ENCODE results near the gene SENP5.
"Not testable (repeated sequence)": the region's sequence is repeated elsewhere in the genome, so short reads cannot be mapped to it uniquely, and the experiment has no call there.

The SENP5 gene

GRCh38 chr3:196942915-196943277 lies 75.2 kb downstream of the SENP5 start:
- Histone ChIP-seq H3K27me3 (ENCODE audit: control insufficient read depth, insufficient read depth, low read length) (no peaks in the 10 kb centered on the region), H3K9me3 (ENCODE audit: control insufficient read depth, insufficient read depth, low read depth, low read length) (no peaks in the 10 kb centered on the region), H3K27ac (ENCODE audit: low read depth, low read length) (peak overlapping the region; percentile 78; the same call in 1 of the 2 replicates), H3K4me3 (ENCODE audit: low read depth, low read length) (peak overlapping the region; percentile 80), H3K9ac (ENCODE audit: low read length) (peak overlapping the region; percentile 95), H3K36me3 (ENCODE audit: control insufficient read depth, insufficient read depth, low read length) (peaks cover 25% of the 10 kb centered on the region), H3K4me1 (ENCODE audit: control insufficient read depth, insufficient read depth, low read length) (peaks cover 11% of the 10 kb centered on the region)

- Histone ChIP-seq H3K4me3 (ENCODE audit: low read depth, low read length) (peak overlapping the region; percentile 80), H3K4me1 (ENCODE audit: control insufficient read depth, insufficient read depth, low read length) (peaks cover 11% of the 10 kb centered on the region), H3K36me3 (ENCODE audit: control insufficient read depth, insufficient read depth, low read length) (peaks cover 12% of the 10 kb centered on the region), H3K9ac (ENCODE audit: low read length) (peak overlapping the region; percentile 95)
- H3K9me3 ChIP-seq (ENCODE audit: control insufficient read depth, insufficient read depth, low read depth, low read length); H3K27me3 ChIP-seq (ENCODE audit: control insufficient read depth, insufficient read depth, low read length); H3K27ac ChIP-seq (ENCODE audit: low read depth, low read length): not testable (repeated sequence)
These were observed 76.5 kb downstream of the SENP5 start for GRCh38 chr3:196944037-196944790.

- Histone ChIP-seq H3K4me1 (ENCODE audit: control insufficient read depth, insufficient read depth, low read length) (peaks cover 6% of the 10 kb centered on the region), H3K27me3 (ENCODE audit: control insufficient read depth, insufficient read depth, low read length) (0 out of 2 replicates have a peak, but pooled peaks cover 8% of the 10 kb centered on the region), H3K27ac (ENCODE audit: low read depth, low read length) (no peak overlapping the region), H3K9me3 (ENCODE audit: control insufficient read depth, insufficient read depth, low read depth, low read length) (no peaks in the 10 kb centered on the region), H3K36me3 (ENCODE audit: control insufficient read depth, insufficient read depth, low read length) (no peaks in the 10 kb centered on the region), H3K9ac (ENCODE audit: low read length) (no peak overlapping the region), H3K4me3 (ENCODE audit: low read depth, low read length) (no peak overlapping the region)
These were observed 79.6 kb downstream of the SENP5 start for GRCh38 chr3:196947136-196947859.

GRCh38 chr3:196947860-196948441 lies 80.2 kb downstream of the SENP5 start:
- H3K9me3 ChIP-seq (ENCODE audit: control insufficient read depth, insufficient read depth, low read depth, low read length), result no peaks in the 10 kb centered on the region
- H3K9ac ChIP-seq (ENCODE audit: low read length), result no peak overlapping the region
- H3K27ac ChIP-seq (ENCODE audit: low read depth, low read length), result no peak overlapping the region
- H3K4me3 ChIP-seq (ENCODE audit: low read depth, low read length), result no peak overlapping the region
- H3K36me3 ChIP-seq (ENCODE audit: control insufficient read depth, insufficient read depth, low read length), result no peaks in the 10 kb centered on the region
- H3K4me1 ChIP-seq (ENCODE audit: control insufficient read depth, insufficient read depth, low read length), result peaks cover 6% of the 10 kb centered on the region
- H3K27me3 ChIP-seq (ENCODE audit: control insufficient read depth, insufficient read depth, low read length), result 0 out of 2 replicates have a peak, but pooled peaks cover 8% of the 10 kb centered on the region

- Histone ChIP-seq H3K27ac (ENCODE audit: low read depth, low read length) (no peak overlapping the region), H3K4me3 (ENCODE audit: low read depth, low read length) (no peak overlapping the region), H3K9ac (ENCODE audit: low read length) (no peak overlapping the region)
These were observed 80.9 kb downstream of the SENP5 start for GRCh38 chr3:196948442-196949284.

GRCh38 chr3:196949285-196949619 lies 81.5 kb downstream of the SENP5 start:
- no peak overlapping the region for H3K9ac ChIP-seq (ENCODE audit: low read length)

More at GRCh38 chr3:196948442-196949284, 80.9 kb downstream of the SENP5 start:
- Histone ChIP-seq H3K27me3 (ENCODE audit: control insufficient read depth, insufficient read depth, low read length) (0 out of 2 replicates have a peak, but pooled peaks cover 8% of the 10 kb centered on the region), H3K4me1 (ENCODE audit: control insufficient read depth, insufficient read depth, low read length) (peaks cover 2% of the 10 kb centered on the region), H3K36me3 (ENCODE audit: control insufficient read depth, insufficient read depth, low read length) (no peaks in the 10 kb centered on the region), H3K9me3 (ENCODE audit: control insufficient read depth, insufficient read depth, low read depth, low read length) (no peaks in the 10 kb centered on the region)

GRCh38 chr3:196949750-196950149 lies 82.0 kb downstream of the SENP5 start:
- H3K27me3 ChIP-seq (ENCODE audit: control insufficient read depth, insufficient read depth, low read length), result 0 out of 2 replicates have a peak, but pooled peaks cover 8% of the 10 kb centered on the region
- H3K27ac ChIP-seq (ENCODE audit: low read depth, low read length), result no peak overlapping the region
- H3K9ac ChIP-seq (ENCODE audit: low read length), result no peak overlapping the region
- no peak overlapping the region for H3K4me3 ChIP-seq (ENCODE audit: low read depth, low read length)
- no peaks in the 10 kb centered on the region; the same call in 1 of the 2 replicates for H3K4me1 ChIP-seq (ENCODE audit: control insufficient read depth, insufficient read depth, low read length)
- no peaks in the 10 kb centered on the region for H3K36me3 ChIP-seq (ENCODE audit: control insufficient read depth, insufficient read depth, low read length)
- no peaks in the 10 kb centered on the region for H3K9me3 ChIP-seq (ENCODE audit: control insufficient read depth, insufficient read depth, low read depth, low read length)

More at GRCh38 chr3:196949285-196949619, 81.5 kb downstream of the SENP5 start:
- Histone ChIP-seq H3K27me3 (ENCODE audit: control insufficient read depth, insufficient read depth, low read length) (0 out of 2 replicates have a peak, but pooled peaks cover 8% of the 10 kb centered on the region), H3K27ac (ENCODE audit: low read depth, low read length) (no peak overlapping the region), H3K4me1 (ENCODE audit: control insufficient read depth, insufficient read depth, low read length) (no peaks in the 10 kb centered on the region; the same call in 1 of the 2 replicates), H3K4me3 (ENCODE audit: low read depth, low read length) (no peak overlapping the region), H3K9me3 (ENCODE audit: control insufficient read depth, insufficient read depth, low read depth, low read length) (no peaks in the 10 kb centered on the region), H3K36me3 (ENCODE audit: control insufficient read depth, insufficient read depth, low read length) (no peaks in the 10 kb centered on the region)

- H3K27ac ChIP-seq (ENCODE audit: low read depth, low read length), result no peak overlapping the region
- H3K9ac ChIP-seq (ENCODE audit: low read length), result no peak overlapping the region
- no peaks in the 10 kb centered on the region for H3K36me3 ChIP-seq (ENCODE audit: control insufficient read depth, insufficient read depth, low read length)
- H3K9me3 ChIP-seq (ENCODE audit: control insufficient read depth, insufficient read depth, low read depth, low read length), result no peaks in the 10 kb centered on the region
- H3K27me3 ChIP-seq (ENCODE audit: control insufficient read depth, insufficient read depth, low read length), result 0 out of 2 replicates have a peak, but pooled peaks cover 8% of the 10 kb centered on the region
- no peaks in the 10 kb centered on the region; the same call in 1 of the 2 replicates for H3K4me1 ChIP-seq (ENCODE audit: control insufficient read depth, insufficient read depth, low read length)
- no peak overlapping the region for H3K4me3 ChIP-seq (ENCODE audit: low read depth, low read length)
These were observed 83.7 kb downstream of the SENP5 start for GRCh38 chr3:196951371-196951770.

- H3K27me3 ChIP-seq (ENCODE audit: control insufficient read depth, insufficient read depth, low read length), result no peaks in the 10 kb centered on the region
- no peak overlapping the region for H3K4me3 ChIP-seq (ENCODE audit: low read depth, low read length)
- no peaks in the 10 kb centered on the region for H3K9me3 ChIP-seq (ENCODE audit: control insufficient read depth, insufficient read depth, low read depth, low read length)
- H3K4me1 ChIP-seq (ENCODE audit: control insufficient read depth, insufficient read depth, low read length), result no peaks in the 10 kb centered on the region
- no peak overlapping the region for H3K9ac ChIP-seq (ENCODE audit: low read length)
- no peak overlapping the region for H3K27ac ChIP-seq (ENCODE audit: low read depth, low read length)
- H3K36me3 ChIP-seq (ENCODE audit: control insufficient read depth, insufficient read depth, low read length), result no peaks in the 10 kb centered on the region
These were observed 87.1 kb downstream of the SENP5 start for GRCh38 chr3:196954832-196955231.

- H3K27me3 ChIP-seq (ENCODE audit: control insufficient read depth, insufficient read depth, low read length), result peaks cover 37% of the 10 kb centered on the region
These were observed 94.6 kb downstream of the SENP5 start for GRCh38 chr3:196962108-196962929.

More at GRCh38 chr3:196962108-196962929, 94.6 kb downstream of the SENP5 start:
- Histone ChIP-seq H3K36me3 (ENCODE audit: control insufficient read depth, insufficient read depth, low read length) (no peaks in the 10 kb centered on the region), H3K4me3 (ENCODE audit: low read depth, low read length) (no peak overlapping the region), H3K27ac (ENCODE audit: low read depth, low read length) (no peak overlapping the region), H3K4me1 (ENCODE audit: control insufficient read depth, insufficient read depth, low read length) (no peaks in the 10 kb centered on the region), H3K9ac (ENCODE audit: low read length) (no peak overlapping the region), H3K9me3 (ENCODE audit: control insufficient read depth, insufficient read depth, low read depth, low read length) (no peaks in the 10 kb centered on the region)
